Measurements from ENCODE around the gene APOBEC3H. TPM values are rescaled to one million over a fixed set of nuclear protein-coding genes. Genes with fewer than 3 reads are reported as not detected.

The APOBEC3H gene
- total RNA-seq, 1 donor from 2014 or later: not detected

DNA sequence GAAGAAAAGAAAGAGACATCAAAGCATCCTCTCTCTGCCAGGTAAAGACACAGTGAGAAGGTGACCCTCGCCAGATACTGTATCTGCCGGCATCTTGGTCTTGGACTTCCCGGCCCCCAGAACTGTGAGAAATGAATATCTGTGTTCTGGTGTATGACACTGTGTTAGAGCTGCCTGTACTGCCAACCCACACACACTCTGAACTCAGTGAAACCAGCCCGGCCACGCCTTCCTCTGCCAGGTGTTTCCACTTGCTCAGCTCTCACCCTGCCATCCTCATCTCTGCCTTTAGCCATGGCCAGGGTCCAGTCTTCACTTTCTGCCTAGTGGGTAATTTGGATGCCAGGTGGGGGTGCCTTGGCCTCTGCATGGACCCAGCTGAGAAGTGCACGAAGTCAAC, 31.5 kb downstream of the APOBEC3H start:
- H3K27me3 ChIP-seq (ENCODE audit: control insufficient read depth, insufficient read depth, low read length): peaks cover 2% of the 10 kb centered on the region

DNA sequence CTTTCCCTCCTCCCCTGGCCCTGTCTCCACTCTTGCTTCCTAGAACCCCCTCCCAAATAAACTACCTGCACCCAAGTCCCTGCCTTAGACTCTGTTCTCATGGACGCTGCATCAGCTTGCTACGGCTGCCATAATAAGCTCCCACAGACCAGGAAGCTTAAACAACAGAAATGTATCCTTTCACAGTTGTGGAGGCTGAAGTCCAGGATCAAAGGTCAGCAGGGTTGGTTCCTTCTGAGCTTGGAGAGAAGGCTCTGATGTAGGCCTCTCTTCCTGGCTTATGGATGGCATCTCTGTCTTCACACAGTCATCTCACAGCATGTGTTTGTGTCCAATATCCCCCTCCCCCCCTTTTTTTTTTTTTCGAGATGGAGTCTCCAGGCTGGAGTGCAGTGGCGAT, 32.0 kb downstream of the APOBEC3H start:
- DNase-seq (ENCODE audit: low read depth): no peak
- peaks cover 2% of the 10 kb centered on the region for H3K27me3 ChIP-seq (ENCODE audit: control insufficient read depth, insufficient read depth, low read length)
- no peak overlapping the region for H3K4me3 ChIP-seq (ENCODE audit: low read depth, low read length)
- TF ChIP-seq, protein P1, sequence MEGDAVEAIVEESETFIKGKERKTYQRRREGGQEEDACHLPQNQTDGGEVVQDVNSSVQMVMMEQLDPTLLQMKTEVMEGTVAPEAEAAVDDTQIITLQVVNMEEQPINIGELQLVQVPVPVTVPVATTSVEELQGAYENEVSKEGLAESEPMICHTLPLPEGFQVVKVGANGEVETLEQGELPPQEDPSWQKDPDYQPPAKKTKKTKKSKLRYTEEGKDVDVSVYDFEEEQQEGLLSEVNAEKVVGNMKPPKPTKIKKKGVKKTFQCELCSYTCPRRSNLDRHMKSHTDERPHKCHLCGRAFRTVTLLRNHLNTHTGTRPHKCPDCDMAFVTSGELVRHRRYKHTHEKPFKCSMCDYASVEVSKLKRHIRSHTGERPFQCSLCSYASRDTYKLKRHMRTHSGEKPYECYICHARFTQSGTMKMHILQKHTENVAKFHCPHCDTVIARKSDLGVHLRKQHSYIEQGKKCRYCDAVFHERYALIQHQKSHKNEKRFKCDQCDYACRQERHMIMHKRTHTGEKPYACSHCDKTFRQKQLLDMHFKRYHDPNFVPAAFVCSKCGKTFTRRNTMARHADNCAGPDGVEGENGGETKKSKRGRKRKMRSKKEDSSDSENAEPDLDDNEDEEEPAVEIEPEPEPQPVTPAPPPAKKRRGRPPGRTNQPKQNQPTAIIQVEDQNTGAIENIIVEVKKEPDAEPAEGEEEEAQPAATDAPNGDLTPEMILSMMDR (IDR thresholded peaks at IDR 0.05; ENCODE audit: insufficient read depth, low read length, poor library complexity, severe bottlenecking): no peak
- no peaks in the 10 kb centered on the region for H3K36me3 ChIP-seq (ENCODE audit: control insufficient read depth, insufficient read depth, low read length)

More for the DNA sequence above, 31.5 kb downstream of the APOBEC3H start:
- DNase-seq (ENCODE audit: low read depth): no peak
- Histone ChIP-seq H3K36me3 (ENCODE audit: control insufficient read depth, insufficient read depth, low read length) (no peaks in the 10 kb centered on the region), H3K4me3 (ENCODE audit: low read depth, low read length) (no peak overlapping the region)
- TF ChIP-seq, protein P1 (IDR thresholded peaks at IDR 0.05; ENCODE audit: insufficient read depth, low read length, poor library complexity, severe bottlenecking): no peak

DNA sequence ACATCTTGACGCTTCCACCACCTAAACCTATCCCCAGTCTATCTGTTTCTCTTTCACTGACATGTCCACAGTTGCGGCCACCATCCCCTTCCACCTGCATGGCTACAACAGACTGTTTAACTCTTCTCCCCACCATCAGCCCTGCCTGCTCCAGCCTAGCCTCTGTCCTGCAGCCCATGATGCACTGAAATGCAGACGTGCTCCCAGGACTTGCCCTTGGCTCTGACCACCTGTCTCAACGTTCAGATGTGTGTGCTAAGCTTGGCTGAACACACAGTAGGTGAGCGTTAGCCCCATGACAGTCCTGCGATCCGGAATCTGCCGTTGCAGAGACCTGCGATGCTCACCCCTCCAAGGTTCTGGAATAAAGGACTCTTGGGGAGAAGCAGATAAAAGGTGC, 32.7 kb downstream of the APOBEC3H start:
- Histone ChIP-seq H3K4me3 (ENCODE audit: low read depth, low read length) (no peak overlapping the region), H3K27me3 (ENCODE audit: control insufficient read depth, insufficient read depth, low read length) (peaks cover 2% of the 10 kb centered on the region), H3K36me3 (ENCODE audit: control insufficient read depth, insufficient read depth, low read length) (no peaks in the 10 kb centered on the region)
- DNase-seq (ENCODE audit: low read depth): no peak
- TF ChIP-seq, protein P1 (IDR thresholded peaks at IDR 0.05; ENCODE audit: insufficient read depth, low read length, poor library complexity, severe bottlenecking): no peak

DNA sequence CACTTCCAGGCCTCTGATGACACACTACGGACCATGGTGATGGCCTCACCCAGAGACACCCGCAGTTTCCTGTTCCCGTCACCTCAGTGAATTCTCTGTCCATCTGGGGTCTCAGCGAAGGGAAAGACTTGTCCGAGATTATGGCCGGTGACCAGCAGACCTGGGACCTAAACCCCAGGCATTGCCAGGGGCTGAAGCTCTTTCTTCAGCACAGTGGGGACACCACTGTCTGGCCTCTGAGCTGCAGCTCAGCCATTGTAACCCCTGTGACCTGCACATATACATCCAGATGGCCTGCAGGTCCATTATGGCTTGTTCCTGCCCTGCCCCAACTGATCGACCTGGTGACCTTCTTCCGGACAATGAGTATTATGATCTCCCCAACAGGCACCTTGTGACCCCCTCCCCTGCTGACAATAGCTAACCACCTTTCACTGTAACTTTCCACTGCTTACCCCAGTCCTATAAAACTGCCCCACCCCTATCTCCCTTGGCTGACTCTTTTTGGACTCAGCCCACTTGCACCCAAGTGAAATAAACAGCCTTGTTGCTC, 33.2 kb downstream of the APOBEC3H start:
- no peaks in the 10 kb centered on the region for H3K36me3 ChIP-seq (ENCODE audit: control insufficient read depth, insufficient read depth, low read length)
- peaks cover 2% of the 10 kb centered on the region for H3K27me3 ChIP-seq (ENCODE audit: control insufficient read depth, insufficient read depth, low read length)
- no peak for DNase-seq (ENCODE audit: low read depth)
- no peak overlapping the region for H3K4me3 ChIP-seq (ENCODE audit: low read depth, low read length)
- TF ChIP-seq, protein P1 (IDR thresholded peaks at IDR 0.05; ENCODE audit: insufficient read depth, low read length, poor library complexity, severe bottlenecking): no peak

DNA sequence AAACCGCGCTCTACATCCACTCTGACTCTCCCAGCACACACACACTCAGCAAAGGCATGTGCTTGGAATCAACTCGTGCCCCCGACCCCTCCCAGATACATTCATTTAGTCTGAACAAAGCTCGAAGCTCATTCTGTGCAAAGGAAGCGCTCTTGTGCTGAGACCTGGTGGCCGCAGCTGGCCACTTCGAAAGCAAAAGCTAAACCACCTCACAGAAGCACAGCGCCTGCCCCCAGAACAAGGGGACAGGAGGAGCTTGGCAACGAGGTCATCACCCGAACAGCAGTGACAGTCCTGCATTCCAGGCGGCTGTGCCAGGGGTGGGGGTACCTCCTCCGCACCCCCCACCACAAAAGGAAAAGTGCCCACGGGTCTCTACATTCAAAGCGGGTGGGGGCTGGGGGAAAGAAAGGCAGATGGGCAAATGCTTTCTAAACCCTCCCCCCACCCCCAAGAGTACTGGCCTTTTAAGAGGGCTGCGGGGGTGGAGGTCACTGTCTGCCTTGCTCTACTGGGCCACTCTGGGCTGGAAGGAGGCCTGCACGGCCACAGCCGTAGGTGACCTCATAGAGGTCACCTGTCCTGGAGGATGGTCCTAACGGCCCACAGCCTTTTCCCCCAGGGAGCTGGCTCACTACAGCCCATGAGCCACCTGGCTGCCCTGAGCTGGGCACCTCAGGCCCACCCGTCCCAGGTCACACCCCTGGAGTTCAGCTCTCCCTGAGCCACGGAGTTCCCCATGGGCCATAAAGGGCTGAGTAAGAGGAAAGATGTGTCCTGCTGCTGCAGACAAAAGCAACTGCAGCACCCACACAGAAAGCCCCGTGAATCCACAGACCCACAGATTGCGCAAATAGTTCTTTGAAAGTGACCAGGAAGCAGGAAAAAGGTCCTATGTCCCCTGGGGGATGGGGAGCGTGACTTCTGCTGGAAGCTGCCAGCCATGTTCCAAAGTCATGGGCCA, 34.1 kb downstream of the APOBEC3H start:
- no peak for DNase-seq (ENCODE audit: low read depth)
- Histone ChIP-seq H3K4me3 (ENCODE audit: low read depth, low read length) (no peak overlapping the region), H3K36me3 (ENCODE audit: control insufficient read depth, insufficient read depth, low read length) (no peaks in the 10 kb centered on the region), H3K27me3 (ENCODE audit: control insufficient read depth, insufficient read depth, low read length) (peaks cover 2% of the 10 kb centered on the region)
- TF ChIP-seq, protein P1 (IDR thresholded peaks at IDR 0.05; ENCODE audit: insufficient read depth, low read length, poor library complexity, severe bottlenecking): no peak
